GM23338 (cell line): Measurements from ENCODE around the gene NRGN. TPM values are rescaled to one million over a fixed set of nuclear protein-coding genes. Genes with fewer than 3 reads are reported as not detected.

Source experiments
- ATAC-seq: fragments of 200-7000 bp; cut with Tn5 transposase; 3 replicates; pipeline ENCODE4 v1.9.1; 2020
- DNase-seq: peaks from one replicate; pipeline ENCODE4 v3.0.0-alpha.2; 2015; ENCODE audit warnings: low spot score
- H2AFZ ChIP-seq: fragments of 200-600 bp; sonication (generic); 2 replicates; pipeline ENCODE4 v1.8.0; 2016; ENCODE audit warnings: antibody characterized with exemption, mild to moderate bottlenecking, moderate library complexity
- H3F3A ChIP-seq: fragments of 200-600 bp; sonication (generic); replicated peaks from 2 replicates; pipeline ENCODE4 v1.8.0; 2017; ENCODE audit warnings: antibody characterized with exemption, mixed run types, low read depth
- H3K27ac ChIP-seq: fragments of 200-600 bp; sonication (generic); 2 replicates; pipeline ENCODE4 v1.6.1; 2016; ENCODE audit warnings: low read depth
- H3K27me3 ChIP-seq: fragments of 200-600 bp; sonication (generic); 2 replicates; pipeline ENCODE4 v1.8.0; 2016; ENCODE audit warnings: mild to moderate bottlenecking, mixed run types, moderate library complexity; ENCODE audit not compliant: insufficient read depth
- H3K36me3 ChIP-seq: fragments of 200-600 bp; sonication (generic); 2 replicates; pipeline ENCODE4 v1.8.0; 2016; ENCODE audit warnings: mild to moderate bottlenecking; ENCODE audit not compliant: insufficient read depth
- H3K4me1 ChIP-seq: fragments of 200-600 bp; sonication (generic); 2 replicates; pipeline ENCODE4 v1.8.0; 2016; ENCODE audit warnings: mild to moderate bottlenecking, moderate library complexity; ENCODE audit not compliant: insufficient read depth
- H3K4me2 ChIP-seq: fragments of 200-600 bp; sonication (generic); 2 replicates; pipeline ENCODE4 v1.7.1; 2017; ENCODE audit warnings: mixed run types
- H3K4me3 ChIP-seq: fragments of 200-600 bp; sonication (generic); 2 replicates; pipeline ENCODE4 v1.6.1; 2016; ENCODE audit warnings: mixed run types
- H3K79me2 ChIP-seq: fragments of 200-600 bp; sonication (generic); replicated peaks from 2 replicates; pipeline ENCODE4 v1.8.0; 2017; ENCODE audit warnings: mild to moderate bottlenecking; ENCODE audit not compliant: insufficient read depth
- H3K9me2 ChIP-seq: fragments of 200-600 bp; sonication (generic); 2 replicates; pipeline ENCODE4 v1.8.0; 2017; ENCODE audit not compliant: insufficient read depth
- H4K20me1 ChIP-seq: fragments of 200-600 bp; sonication (generic); replicated peaks from 2 replicates; pipeline ENCODE4 v1.8.0; 2017; ENCODE audit warnings: mild to moderate bottlenecking; ENCODE audit not compliant: insufficient read depth
- H3K27ac Mint-ChIP-seq: 2 replicates; pipeline ENCODE4 v1.8.0; 2020; ENCODE audit warnings: inconsistent platforms, mild to moderate bottlenecking, moderate library complexity, mixed read lengths
- H3K27me3 Mint-ChIP-seq: 3 replicates; pipeline ENCODE4 v1.8.0; 2022; ENCODE audit warnings: low read depth, mild to moderate bottlenecking, moderate library complexity, mixed read lengths, inconsistent platforms; ENCODE audit not compliant: insufficient read depth, poor library complexity
- H3K36me3 Mint-ChIP-seq: 3 replicates; pipeline ENCODE4 v1.8.0; 2021; ENCODE audit warnings: low read depth, mild to moderate bottlenecking, inconsistent platforms, moderate library complexity, mixed read lengths
- H3K4me1 Mint-ChIP-seq: 3 replicates; pipeline ENCODE4 v1.8.0; 2020; ENCODE audit warnings: mild to moderate bottlenecking, inconsistent platforms, mixed read lengths
- H3K4me3 Mint-ChIP-seq: 3 replicates; pipeline ENCODE4 v1.8.0; 2021; ENCODE audit warnings: moderate library complexity, mild to moderate bottlenecking, inconsistent platforms, mixed read lengths
- H3K9me3 Mint-ChIP-seq: 3 replicates; pipeline ENCODE4 v1.8.0; 2020; ENCODE audit warnings: moderate library complexity, mild to moderate bottlenecking, inconsistent platforms, mixed read lengths
- CREB1 ChIP-seq: fragments of 250-450 bp; sonication (Bioruptor Pico); IDR thresholded peaks from 2 replicates; pipeline ENCODE4 v1.5.0; 2020; ENCODE audit warnings: low read depth, mild to moderate bottlenecking, moderate library complexity
- EZH2 ChIP-seq: fragments of 200-600 bp; sonication (generic); IDR thresholded peaks from one replicate; pipeline ENCODE4 v1.8.0; 2017; ENCODE audit warnings: antibody characterized with exemption, mild to moderate bottlenecking, low read depth; ENCODE audit not compliant: unreplicated experiment
- EZH2phosphoT487 ChIP-seq: fragments of 200-600 bp; sonication (generic); IDR thresholded peaks from one replicate; pipeline ENCODE4 v1.8.1; 2018; ENCODE audit warnings: antibody characterized with exemption; ENCODE audit not compliant: unreplicated experiment
- JUNB ChIP-seq: IDR thresholded peaks from one replicate; pipeline ENCODE4 v1.6.1; 2016; ENCODE audit warnings: antibody characterized with exemption; ENCODE audit not compliant: unreplicated experiment
- NANOG ChIP-seq: IDR thresholded peaks from 2 replicates; pipeline ENCODE4 v1.6.1; 2016; ENCODE audit warnings: antibody characterized with exemption, borderline replicate concordance
- POLR2AphosphoS5 ChIP-seq: IDR thresholded peaks from 2 replicates; pipeline ENCODE4 v1.6.1; 2016; ENCODE audit warnings: antibody characterized with exemption, low read depth
- REST ChIP-seq: IDR thresholded peaks from one replicate; pipeline ENCODE4 v1.6.1; 2018; ENCODE audit warnings: antibody characterized with exemption; ENCODE audit not compliant: unreplicated experiment
- STAT1 ChIP-seq: IDR thresholded peaks from one replicate; pipeline ENCODE4 v1.6.1; 2016; ENCODE audit warnings: antibody characterized with exemption; ENCODE audit not compliant: unreplicated experiment
- ZNF114 ChIP-seq: fragments of 250-450 bp; sonication (Bioruptor Pico); IDR thresholded peaks from 2 replicates; pipeline ENCODE4 v1.5.0; 2020; ENCODE audit warnings: mild to moderate bottlenecking, moderate library complexity
- ZNF331 ChIP-seq: fragments of 250-450 bp; sonication (Bioruptor Pico); IDR thresholded peaks from 2 replicates; pipeline ENCODE4 v1.5.0; 2020; ENCODE audit warnings: low read depth, mild to moderate bottlenecking, moderate library complexity
- ZNF462 ChIP-seq: fragments of 250-450 bp; sonication (Bioruptor Pico); IDR thresholded peaks from 2 replicates; pipeline ENCODE4 v1.5.0; 2020; ENCODE audit warnings: mild to moderate bottlenecking, moderate library complexity
- polyA plus RNA-seq: library from polyadenylated mRNA; unstranded; fragments of >200 nt; fragmentation: Nextera tagmentation; extraction: Ambion mirVana; gene quantifications from 2 replicates; pipeline ENCODE4 v1.2.1, GENCODE V29; 2016
- total RNA-seq: library from RNA; depleted of rRNA; stranded (reverse); fragments of >200 nt; shearing (Covaris generic); gene quantifications from 2 replicates; pipeline ENCODE4 v1.2.3, GENCODE V29; 2014
- TF ChIP-seq, protein P1 (sequence below), 2 experiments: fragments of 200-600 bp in 1 of 2; sonication (generic) in 1 of 2; conservative IDR thresholded peaks; 2 replicates each; pipeline versions ENCODE4 v1.5.1 to v1.6.1; 2016 to 2017; ENCODE audit warnings: antibody characterized with exemption in 2 of 2, low read depth in 2 of 2, mild to moderate bottlenecking in 2 of 2, moderate library complexity in 1 of 2
- TF ChIP-seq, protein P2 (sequence below): IDR thresholded peaks from 2 replicates; pipeline ENCODE4 v1.6.1; 2016; ENCODE audit warnings: antibody characterized with exemption

Gene NRGN
- total and polyA plus RNA-seq, 2 experiments from 2014 or later, result 0.24 to 0.61 TPM

- Mint-ChIP-seq H3K27ac (no peak overlapping the region), H3K4me1 (peaks cover 7% of the 10 kb centered on the region; the same call in 1 of the 3 replicates), H3K27me3 (no peaks in the 10 kb centered on the region), H3K9me3 (no peaks in the 10 kb centered on the region), H3K36me3 (no peaks in the 10 kb centered on the region), H3K4me3 (no peak overlapping the region)
- Histone ChIP-seq H3K4me2 (no peak overlapping the region), H3K27me3 (no peaks in the 10 kb centered on the region), H4K20me1 (peaks cover 19% of the 10 kb centered on the region), H3F3A (no peaks in the 10 kb centered on the region), H3K4me1 (no peaks in the 10 kb centered on the region; the same call in 1 of the 2 replicates), H3K36me3 (no peaks in the 10 kb centered on the region), H3K9me2 (no peaks in the 10 kb centered on the region), H3K4me3 (no peak overlapping the region), H2AFZ (no peak overlapping the region), H3K79me2 (peaks cover 82% of the 10 kb centered on the region), H3K27ac (no peak overlapping the region)
- DNase-seq (no peak), ATAC-seq (no peak)
- TF ChIP-seq JUNB (no peak), REST (no peak), ZNF114 (CRISPR knock-in tag) (no peak), ZNF462 (CRISPR knock-in tag) (no peak), ZNF331 (CRISPR knock-in tag) (no peak), EZH2 (no peak), EZH2phosphoT487 (no peak), POLR2AphosphoS5 (no peak), STAT1 (no peak), CREB1 (CRISPR knock-in tag) (no peak), NANOG (no peak)
- TF ChIP-seq, protein P1, sequence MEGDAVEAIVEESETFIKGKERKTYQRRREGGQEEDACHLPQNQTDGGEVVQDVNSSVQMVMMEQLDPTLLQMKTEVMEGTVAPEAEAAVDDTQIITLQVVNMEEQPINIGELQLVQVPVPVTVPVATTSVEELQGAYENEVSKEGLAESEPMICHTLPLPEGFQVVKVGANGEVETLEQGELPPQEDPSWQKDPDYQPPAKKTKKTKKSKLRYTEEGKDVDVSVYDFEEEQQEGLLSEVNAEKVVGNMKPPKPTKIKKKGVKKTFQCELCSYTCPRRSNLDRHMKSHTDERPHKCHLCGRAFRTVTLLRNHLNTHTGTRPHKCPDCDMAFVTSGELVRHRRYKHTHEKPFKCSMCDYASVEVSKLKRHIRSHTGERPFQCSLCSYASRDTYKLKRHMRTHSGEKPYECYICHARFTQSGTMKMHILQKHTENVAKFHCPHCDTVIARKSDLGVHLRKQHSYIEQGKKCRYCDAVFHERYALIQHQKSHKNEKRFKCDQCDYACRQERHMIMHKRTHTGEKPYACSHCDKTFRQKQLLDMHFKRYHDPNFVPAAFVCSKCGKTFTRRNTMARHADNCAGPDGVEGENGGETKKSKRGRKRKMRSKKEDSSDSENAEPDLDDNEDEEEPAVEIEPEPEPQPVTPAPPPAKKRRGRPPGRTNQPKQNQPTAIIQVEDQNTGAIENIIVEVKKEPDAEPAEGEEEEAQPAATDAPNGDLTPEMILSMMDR (conservative IDR thresholded peaks at IDR 0.05; ENCODE audit: low read depth in 2 of 2), result no peak
- TF ChIP-seq, protein P2, sequence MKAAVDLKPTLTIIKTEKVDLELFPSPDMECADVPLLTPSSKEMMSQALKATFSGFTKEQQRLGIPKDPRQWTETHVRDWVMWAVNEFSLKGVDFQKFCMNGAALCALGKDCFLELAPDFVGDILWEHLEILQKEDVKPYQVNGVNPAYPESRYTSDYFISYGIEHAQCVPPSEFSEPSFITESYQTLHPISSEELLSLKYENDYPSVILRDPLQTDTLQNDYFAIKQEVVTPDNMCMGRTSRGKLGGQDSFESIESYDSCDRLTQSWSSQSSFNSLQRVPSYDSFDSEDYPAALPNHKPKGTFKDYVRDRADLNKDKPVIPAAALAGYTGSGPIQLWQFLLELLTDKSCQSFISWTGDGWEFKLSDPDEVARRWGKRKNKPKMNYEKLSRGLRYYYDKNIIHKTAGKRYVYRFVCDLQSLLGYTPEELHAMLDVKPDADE, result no peak
Observed at GRCh38 chr11:124784051-124784450, 44.3 kb downstream of the NRGN start.
